ENCODE data around the gene ADAMTS14. TPM values are rescaled to one million over a fixed set of nuclear protein-coding genes. Genes with fewer than 3 reads are reported as not detected.

Gene ADAMTS14
- total RNA-seq, 1 experiment from 2014 or later: 0.91 TPM

- Histone ChIP-seq H3K27me3 (ENCODE audit: low read length) (no peaks in the 10 kb centered on the region), H3K36me3 (ENCODE audit: low read depth, low read length) (no peaks in the 10 kb centered on the region), H4K20me1 (ENCODE audit: low read length) (no peaks in the 10 kb centered on the region), H3K9me2 (replicated peaks; ENCODE audit: low read length) (no peaks in the 10 kb centered on the region), H3K9ac (ENCODE audit: low read length) (no peak overlapping the region), H3K27ac (ENCODE audit: low read length) (no peak overlapping the region), H3K4me1 (ENCODE audit: insufficient read depth, low read length) (peaks cover 8% of the 10 kb centered on the region), H2AFZ (ENCODE audit: low read length) (no peak overlapping the region), H3K9me3 (ENCODE audit: low read length) (no peaks in the 10 kb centered on the region), H3K4me2 (ENCODE audit: low read length) (no peak overlapping the region), H3F3A (ENCODE audit: low read length, unreplicated experiment) (no peaks in the 10 kb centered on the region), H3K79me2 (ENCODE audit: low read length) (no peaks in the 10 kb centered on the region), H3K4me3 (ENCODE audit: low read length) (no peak overlapping the region)
- ATAC-seq (no peak), DNase-seq (no peak)
- TF ChIP-seq EZH2 (IDR thresholded peaks at IDR 0.05; ENCODE audit: low read length, unreplicated experiment) (no peak), CTCF (conservative IDR thresholded peaks at IDR 0.05; ENCODE audit: low read depth, low read length) (no peak)
- CTCF ChIA-PET: no interaction called here
- POLR2A ChIA-PET (ENCODE audit: unreplicated experiment): no interaction called here
- BruUV-seq (replicated peaks): no TSS peak
- intact Hi-C loops (cut with micrococcal nuclease): no loop called here
These were observed 80.8 kb downstream of the ADAMTS14 start for GRCh38 chr10:70753026-70753663.

GRCh38 chr10:70753841-70754621 lies 81.7 kb downstream of the ADAMTS14 start:
- Histone ChIP-seq H3K9me3 (ENCODE audit: low read length) (no peaks in the 10 kb centered on the region), H4K20me1 (ENCODE audit: low read length) (no peaks in the 10 kb centered on the region), H3F3A (ENCODE audit: low read length, unreplicated experiment) (no peaks in the 10 kb centered on the region), H3K9me2 (replicated peaks; ENCODE audit: low read length) (no peaks in the 10 kb centered on the region), H3K79me2 (ENCODE audit: low read length) (no peaks in the 10 kb centered on the region), H3K4me2 (ENCODE audit: low read length) (no peak overlapping the region), H3K36me3 (ENCODE audit: low read depth, low read length) (no peaks in the 10 kb centered on the region), H3K27me3 (ENCODE audit: low read length) (no peaks in the 10 kb centered on the region), H3K4me1 (ENCODE audit: insufficient read depth, low read length) (peaks cover 8% of the 10 kb centered on the region), H3K27ac (ENCODE audit: low read length) (no peak overlapping the region), H2AFZ (ENCODE audit: low read length) (no peak overlapping the region), H3K4me3 (ENCODE audit: low read length) (no peak overlapping the region), H3K9ac (ENCODE audit: low read length) (no peak overlapping the region)
- no peak for ATAC-seq
- DNase-seq: no peak
- intact Hi-C loops (cut with micrococcal nuclease): no loop called here
- TF ChIP-seq EZH2 (IDR thresholded peaks at IDR 0.05; ENCODE audit: low read length, unreplicated experiment) (no peak), EZH2phosphoT487 (IDR thresholded peaks at IDR 0.05; ENCODE audit: borderline replicate concordance, low read length) (no peak), CTCF (conservative IDR thresholded peaks at IDR 0.05; ENCODE audit: low read depth, low read length) (no peak)
- POLR2A ChIA-PET (ENCODE audit: unreplicated experiment): no interaction called here
- CTCF ChIA-PET: no interaction called here
- no TSS peak for BruUV-seq (replicated peaks)

Measured in PC-3 (cell line).